Renal cortical epithelial cell (primary cell): ENCODE data around the gene ZNF334. TPM values are rescaled to one million over a fixed set of nuclear protein-coding genes. Genes with fewer than 3 reads are reported as not detected.
A peak's percentile ranks its signal among the peaks of the same experiment; 100 is the strongest.

ENCODE experiments used
- DNase-seq: peaks from one replicate; pipeline ENCODE4 v3.0.0-alpha.2; 2011; ENCODE audit warnings: low read depth
- total RNA-seq: library from RNA; depleted of rRNA; stranded (reverse); fragments of >200 nt; gene quantifications from 2 replicates; pipeline ENCODE4 v1.2.3, GENCODE V29; 2014

The ZNF334 gene
- total RNA-seq, 1 donor from 2014 or later: 8.1 TPM

GRCh38 chr20:46485431-46485830 lies 27.9 kb downstream of the ZNF334 start:
- DNase-seq: no peak

- DNase-seq: no peak
These were observed 28.4 kb downstream of the ZNF334 start for GRCh38 chr20:46484954-46485353.

DNA sequence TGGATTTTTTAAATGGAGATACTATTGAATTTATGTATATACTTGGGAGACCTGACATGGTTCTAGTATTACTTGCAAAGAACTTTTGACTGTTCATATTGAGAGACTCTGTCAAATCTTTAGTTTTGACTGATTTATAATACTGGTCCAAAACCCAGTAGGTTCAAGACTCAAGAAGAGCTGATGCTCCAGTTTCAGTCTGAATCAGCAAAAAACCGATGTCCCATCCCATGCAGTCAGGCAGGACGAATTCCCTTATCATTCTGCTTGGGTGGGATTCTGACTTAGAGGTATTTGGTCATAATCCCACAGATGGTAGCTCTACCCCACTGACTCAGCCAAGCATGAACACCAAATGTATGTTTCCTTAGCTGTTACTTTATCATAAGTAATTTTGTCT lies 29.5 kb downstream of the ZNF334 start:
- DNase-seq: no peak

DNA sequence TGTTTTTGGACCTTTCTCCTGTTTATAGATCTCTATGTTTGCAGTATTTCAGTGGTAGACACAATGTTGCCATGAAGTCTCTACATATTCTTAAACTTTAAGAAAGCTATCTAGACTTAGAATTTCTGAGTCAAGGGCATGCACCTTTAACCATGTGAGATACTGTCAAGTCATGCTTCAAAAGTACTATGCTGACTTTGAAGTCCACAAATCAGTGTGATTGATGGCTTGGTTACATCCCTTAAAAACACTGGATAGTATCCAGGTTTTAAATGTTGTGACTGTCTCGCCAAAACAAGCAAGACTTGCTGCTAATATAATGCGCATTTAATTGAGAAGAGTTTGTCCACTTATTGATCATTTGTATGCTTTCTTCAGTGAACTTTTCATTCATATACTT lies 30.5 kb downstream of the ZNF334 start:
- no peak for DNase-seq

GRCh38 chr20:46477640-46478039 lies 35.7 kb downstream of the ZNF334 start:
- no peak for DNase-seq

DNA sequence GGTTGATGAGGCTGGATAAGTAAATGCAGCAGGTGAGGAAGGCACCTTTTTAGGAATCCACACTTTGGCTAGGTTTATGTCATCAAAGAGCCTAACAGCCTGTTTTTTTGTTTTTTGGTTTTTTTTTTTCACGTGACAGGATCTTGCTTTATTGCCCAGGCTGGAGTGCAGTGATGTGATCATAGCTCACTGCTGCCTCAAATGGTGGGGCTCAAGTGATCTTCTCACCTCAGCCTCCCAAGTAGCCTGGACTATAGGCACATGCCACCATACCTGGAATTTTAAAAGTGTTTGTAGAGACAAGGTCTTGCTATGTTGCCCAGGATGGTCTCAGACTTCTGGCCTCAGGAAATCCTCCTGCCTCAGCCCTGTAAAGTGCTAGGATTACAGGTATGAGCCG lies 36.1 kb downstream of the ZNF334 start:
- DNase-seq: no peak

DNA sequence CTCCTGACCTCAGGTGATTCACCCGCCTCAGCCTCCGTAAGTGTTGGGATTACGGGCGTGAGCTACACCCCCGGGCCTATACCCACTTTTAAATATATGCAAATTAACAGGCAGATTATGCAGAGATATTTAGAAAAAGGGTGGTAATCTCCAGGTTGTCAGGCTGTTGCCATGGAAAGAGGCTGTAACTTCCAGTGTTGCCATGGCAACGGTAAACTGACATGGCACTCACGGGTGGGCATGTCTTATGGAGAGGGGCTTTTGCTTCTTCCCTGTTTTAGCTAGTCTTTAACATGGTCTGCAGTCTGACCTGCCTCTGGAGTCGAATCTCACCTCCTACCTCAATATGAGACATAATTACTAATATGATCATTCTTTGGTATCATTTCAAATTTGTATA lies 44.9 kb downstream of the ZNF334 start:
- DNase-seq: no peak

GRCh38 chr20:46464451-46464850 lies 48.9 kb downstream of the ZNF334 start:
- DNase-seq: no peak

GRCh38 chr20:46463852-46464251 lies 49.5 kb downstream of the ZNF334 start:
- no peak for DNase-seq

GRCh38 chr20:46461808-46462207 lies 51.6 kb downstream of the ZNF334 start:
- DNase-seq: no peak

DNA sequence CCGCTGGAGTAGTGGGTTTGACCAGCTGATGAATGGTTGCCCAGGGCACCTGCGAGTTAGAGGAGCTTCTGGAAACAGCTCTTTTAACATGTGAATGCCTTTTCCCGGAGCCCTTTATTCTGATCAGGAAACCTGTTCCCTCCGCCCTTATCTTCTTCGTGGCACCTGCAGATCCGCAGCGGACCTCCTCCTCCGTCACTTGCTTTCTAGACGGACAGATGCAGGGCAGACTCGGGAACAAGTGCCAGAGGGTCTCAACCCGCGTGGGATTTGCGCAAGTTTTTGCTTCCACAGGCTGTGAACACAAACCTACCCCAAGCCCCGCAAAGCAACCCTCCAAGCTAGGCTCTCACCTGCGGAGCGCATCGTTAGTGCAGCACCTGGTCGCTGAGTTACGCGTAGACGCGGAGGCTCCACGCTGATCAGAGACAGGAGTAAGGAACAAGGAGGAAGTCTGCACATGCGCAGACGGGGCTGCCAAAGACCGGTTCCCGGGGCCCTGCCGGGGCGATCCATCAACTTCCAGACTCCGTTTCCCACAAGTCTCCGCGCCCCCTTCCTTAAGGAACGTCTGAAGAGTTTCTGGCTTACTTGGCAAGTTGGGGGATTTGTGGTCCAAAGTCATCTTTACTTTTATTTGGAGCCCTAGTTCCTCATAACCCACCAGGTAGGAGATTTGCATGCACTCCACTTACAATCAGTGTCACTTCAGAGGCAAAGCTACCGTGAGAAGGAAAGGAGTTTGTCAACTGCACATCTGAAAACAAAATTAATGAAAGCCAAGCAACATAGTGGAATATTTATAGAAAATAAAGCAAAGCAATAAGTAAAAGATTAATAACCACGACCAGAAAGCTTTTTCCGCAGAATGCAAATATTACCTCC lies 54.3 kb downstream of the ZNF334 start:
- peak; percentile 31 for DNase-seq

DNA sequence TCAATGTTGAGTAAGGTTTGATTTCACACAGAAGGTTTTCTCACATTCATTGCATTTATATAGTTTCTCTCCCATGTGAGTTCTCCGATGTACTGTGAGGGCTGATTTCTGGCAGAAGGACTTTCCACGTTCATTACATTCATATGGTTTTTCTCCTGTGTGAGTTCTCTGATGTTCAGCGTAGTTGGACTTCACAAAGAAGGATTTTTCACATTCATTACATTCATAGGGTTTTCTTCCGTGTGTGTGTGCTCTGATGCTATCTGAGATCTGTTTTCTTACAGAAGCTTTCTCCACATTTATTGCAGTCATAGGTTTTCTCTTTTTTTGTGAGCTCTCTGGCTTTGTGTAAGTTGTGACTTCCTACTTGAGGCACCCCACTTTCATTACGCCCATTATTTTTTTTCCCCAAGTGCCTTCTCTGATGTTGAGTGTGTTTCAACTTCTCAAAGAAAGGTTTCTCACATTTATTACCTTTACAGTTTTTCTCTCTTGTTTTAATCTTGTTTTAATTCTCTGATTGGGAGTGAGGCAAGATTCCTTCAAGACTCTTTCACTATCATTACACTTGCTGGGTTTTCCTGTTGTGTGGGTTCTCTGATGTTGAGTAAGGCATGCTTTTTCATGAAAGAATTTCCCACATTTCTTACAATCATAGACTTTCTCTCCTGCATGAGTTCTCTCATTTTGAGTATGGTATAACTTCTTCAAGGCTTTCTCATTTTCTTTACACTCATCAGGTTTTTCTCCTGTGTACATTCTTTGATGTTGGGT lies 56.9 kb downstream of the ZNF334 start:
- no peak for DNase-seq

- no peak for DNase-seq
These were observed 57.6 kb downstream of the ZNF334 start for GRCh38 chr20:46455729-46456128.

Other genes starting within 250 kb of the ZNF334 start
- not detected in 2 replicates for gene CDH22, start 205.1 kb downstream of the ZNF334 start, total RNA-seq
- 24.3 and 46.9 TPM in 2 replicates for gene ELMO2, start 106.9 kb downstream of the ZNF334 start, total RNA-seq
- not detected in 2 replicates for gene OCSTAMP, start 37.1 kb upstream of the ZNF334 start, total RNA-seq
- gene SLC13A3, start 137.9 kb upstream of the ZNF334 start, total RNA-seq: 1.4 and 4.2 TPM in 2 replicates
- gene TP53RK, start 175.9 kb upstream of the ZNF334 start, total RNA-seq: 16.0 and 22.4 TPM in 2 replicates
- gene SLC2A10, start 196.1 kb upstream of the ZNF334 start, total RNA-seq: 8.0 and 13.9 TPM in 2 replicates